GM21528 (cell line): Measurements from ENCODE around the gene FCHSD2.
"Not testable (repeated sequence)": the region's sequence is repeated elsewhere in the genome, so short reads cannot be mapped to it uniquely, and the experiment has no call there.

Experiments
- ATAC-seq: cut with Tn5 transposase; IDR thresholded peaks from one replicate; pipeline ENCODE4 v1.9.1; 2021; ENCODE audit warnings: mild to moderate bottlenecking, moderate library complexity; ENCODE audit not compliant: unreplicated experiment, low FRiP score

FCHSD2 gene

GRCh38 chr11:73129198-73129597, 12.9 kb downstream of the FCHSD2 start:
- ATAC-seq: no peak

GRCh38 chr11:73126804-73127480, 15.2 kb downstream of the FCHSD2 start:
- no peak for ATAC-seq

- ATAC-seq: no peak
These were observed 17.3 kb downstream of the FCHSD2 start for GRCh38 chr11:73124800-73125199.

GRCh38 chr11:73123892-73124291, 18.2 kb downstream of the FCHSD2 start:
- not testable (repeated sequence) for ATAC-seq

- no peak for ATAC-seq
These were observed 20.4 kb downstream of the FCHSD2 start for GRCh38 chr11:73121692-73122091.

GRCh38 chr11:73117071-73117470, 25.0 kb downstream of the FCHSD2 start:
- ATAC-seq: no peak

GRCh38 chr11:73116636-73117035, 25.5 kb downstream of the FCHSD2 start:
- no peak for ATAC-seq

GRCh38 chr11:73114835-73115220, 27.3 kb downstream of the FCHSD2 start:
- ATAC-seq: no peak

- no peak for ATAC-seq
These were observed 27.8 kb downstream of the FCHSD2 start for GRCh38 chr11:73114110-73114834.

GRCh38 chr11:73113426-73113825, 28.7 kb downstream of the FCHSD2 start:
- ATAC-seq: no peak

- no peak for ATAC-seq
These were observed 34.5 kb downstream of the FCHSD2 start for GRCh38 chr11:73107597-73107996.

GRCh38 chr11:73106347-73106746, 35.8 kb downstream of the FCHSD2 start:
- no peak for ATAC-seq

GRCh38 chr11:73100578-73100977, 41.5 kb downstream of the FCHSD2 start:
- no peak for ATAC-seq

- no peak for ATAC-seq
These were observed 42.4 kb downstream of the FCHSD2 start for GRCh38 chr11:73099512-73100266.

- ATAC-seq: no peak
These were observed 46.5 kb downstream of the FCHSD2 start for GRCh38 chr11:73095613-73096012.

- ATAC-seq: no peak
These were observed 50.4 kb downstream of the FCHSD2 start for GRCh38 chr11:73091521-73092305.

- ATAC-seq: no peak
These were observed 54.4 kb downstream of the FCHSD2 start for GRCh38 chr11:73087730-73088129.

- ATAC-seq: no peak
These were observed 56.8 kb downstream of the FCHSD2 start for GRCh38 chr11:73085189-73085875.

- no peak for ATAC-seq
These were observed 63.5 kb downstream of the FCHSD2 start for GRCh38 chr11:73078631-73079030.

- no peak for ATAC-seq
These were observed 64.7 kb downstream of the FCHSD2 start for GRCh38 chr11:73077454-73077853.
